ENCODE measurements around the gene CC2D2B.
A peak's percentile ranks its signal among the peaks of the same experiment; 100 is the strongest.
"Not testable (repeated sequence)": the region's sequence is repeated elsewhere in the genome, so short reads cannot be mapped to it uniquely, and the experiment has no call there.

Gene CC2D2B

GRCh38 chr10:96034625-96035024 lies 126.8 kb downstream of the CC2D2B start:
- DNase-seq = no peak

- no peak for DNase-seq
These were observed 131.0 kb downstream of the CC2D2B start for GRCh38 chr10:96038476-96039387.

- DNase-seq = no peak
These were observed 133.4 kb downstream of the CC2D2B start for GRCh38 chr10:96041146-96041545.

- peak; percentile 72 for DNase-seq
These were observed 135.5 kb downstream of the CC2D2B start, which contains the start of gene CCNJ for GRCh38 chr10:96043033-96043892. CCNJ (plus strand) TSS chr10:96043583; CDS start chr10:96044394, 811 bp downstream.

- peak; percentile 48 for DNase-seq
These were observed 136.3 kb downstream of the CC2D2B start for GRCh38 chr10:96043893-96044715.

- DNase-seq = no peak
These were observed 137.0 kb downstream of the CC2D2B start for GRCh38 chr10:96044736-96045135.

GRCh38 chr10:96046546-96046945 lies 138.8 kb downstream of the CC2D2B start:
- no peak for DNase-seq

GRCh38 chr10:96047004-96047649 lies 139.4 kb downstream of the CC2D2B start:
- DNase-seq = no peak

GRCh38 chr10:96047925-96048324 lies 140.2 kb downstream of the CC2D2B start:
- DNase-seq = not testable (repeated sequence)

GRCh38 chr10:96049340-96049739 lies 141.6 kb downstream of the CC2D2B start:
- DNase-seq = no peak

GRCh38 chr10:96053985-96054384 lies 146.2 kb downstream of the CC2D2B start:
- no peak for DNase-seq

- DNase-seq = no peak
These were observed 149.0 kb downstream of the CC2D2B start for GRCh38 chr10:96056787-96057186.

- no peak for DNase-seq
These were observed 153.5 kb downstream of the CC2D2B start for GRCh38 chr10:96061232-96061631.

GRCh38 chr10:96072674-96073073 lies 164.9 kb downstream of the CC2D2B start:
- DNase-seq = no peak

- no peak for DNase-seq
These were observed 165.9 kb downstream of the CC2D2B start for GRCh38 chr10:96073722-96074121.

- no peak for DNase-seq
These were observed 167.0 kb downstream of the CC2D2B start for GRCh38 chr10:96074776-96075175.

GRCh38 chr10:96075977-96076376 lies 168.2 kb downstream of the CC2D2B start:
- DNase-seq = no peak

- no peak for DNase-seq
These were observed 169.4 kb downstream of the CC2D2B start for GRCh38 chr10:96077156-96077555.

- DNase-seq = no peak
These were observed 174.4 kb downstream of the CC2D2B start for GRCh38 chr10:96082153-96082552.

Data from activated T-cell treated with anti-CD3 and anti-CD28 coated beads for 4 hours (primary cell).